HG03575 (cell line): ENCODE results near the gene HSPBP1.

Experiments
- ATAC-seq: cut with Tn5 transposase; IDR thresholded peaks from one replicate; pipeline ENCODE4 v1.9.1; 2021; ENCODE audit not compliant: unreplicated experiment, insufficient number of reproducible peaks, low FRiP score; ENCODE audit errors: extremely low read depth

The HSPBP1 gene

GRCh38 chr19:55245236-55245904, 34.5 kb downstream of the HSPBP1 start:
- no peak for ATAC-seq

GRCh38 chr19:55244004-55244680, 35.8 kb downstream of the HSPBP1 start:
- no peak for ATAC-seq

- ATAC-seq: no peak
These were observed 37.4 kb downstream of the HSPBP1 start for GRCh38 chr19:55242517-55242916.

GRCh38 chr19:55241935-55242464, 37.9 kb downstream of the HSPBP1 start:
- no peak for ATAC-seq

GRCh38 chr19:55241143-55241934, 38.6 kb downstream of the HSPBP1 start:
- no peak for ATAC-seq

GRCh38 chr19:55240713-55241020, 39.2 kb downstream of the HSPBP1 start:
- no peak for ATAC-seq

- ATAC-seq: no peak
These were observed 40.9 kb downstream of the HSPBP1 start for GRCh38 chr19:55239004-55239403.

GRCh38 chr19:55238030-55238429, 41.9 kb downstream of the HSPBP1 start:
- no peak for ATAC-seq

- no peak for ATAC-seq
These were observed 46.9 kb downstream of the HSPBP1 start for GRCh38 chr19:55232986-55233385.

GRCh38 chr19:55232286-55232602, 47.7 kb downstream of the HSPBP1 start:
- ATAC-seq: no peak

GRCh38 chr19:55231391-55232285, 48.3 kb downstream of the HSPBP1 start:
- ATAC-seq: no peak

- no peak for ATAC-seq
These were observed 49.1 kb downstream of the HSPBP1 start for GRCh38 chr19:55230780-55231179.

GRCh38 chr19:55230329-55230728, 49.6 kb downstream of the HSPBP1 start:
- no peak for ATAC-seq

GRCh38 chr19:55229789-55230182, 50.1 kb downstream of the HSPBP1 start:
- ATAC-seq: no peak

GRCh38 chr19:55229145-55229788, 50.6 kb downstream of the HSPBP1 start:
- ATAC-seq: no peak

- ATAC-seq: no peak
These were observed 51.4 kb downstream of the HSPBP1 start, which contains the start of gene TMEM86B for GRCh38 chr19:55228403-55229031. TSS of gene TMEM86B (minus strand) at chr19:55228763. CDS start at chr19:55228741, 22 bp downstream.

- no peak for ATAC-seq
These were observed 51.9 kb downstream of the HSPBP1 start for GRCh38 chr19:55228015-55228391.
